Activated CD4-positive, CD25-positive, alpha-beta regulatory T cell treated with anti-CD3 and anti-CD28 coated beads, Interleukin-2, amount 50 U/mL, for 16 hours (primary cell): ENCODE data around the gene B3GNT4.
"Not testable (repeated sequence)": the region's sequence is repeated elsewhere in the genome, so short reads cannot be mapped to it uniquely, and the experiment has no call there.

Experiments
- DNase-seq: peaks from one replicate; pipeline ENCODE4 v3.0.0-alpha.2; 2020; ENCODE audit warnings: low read depth, low spot score

The B3GNT4 gene

DNA sequence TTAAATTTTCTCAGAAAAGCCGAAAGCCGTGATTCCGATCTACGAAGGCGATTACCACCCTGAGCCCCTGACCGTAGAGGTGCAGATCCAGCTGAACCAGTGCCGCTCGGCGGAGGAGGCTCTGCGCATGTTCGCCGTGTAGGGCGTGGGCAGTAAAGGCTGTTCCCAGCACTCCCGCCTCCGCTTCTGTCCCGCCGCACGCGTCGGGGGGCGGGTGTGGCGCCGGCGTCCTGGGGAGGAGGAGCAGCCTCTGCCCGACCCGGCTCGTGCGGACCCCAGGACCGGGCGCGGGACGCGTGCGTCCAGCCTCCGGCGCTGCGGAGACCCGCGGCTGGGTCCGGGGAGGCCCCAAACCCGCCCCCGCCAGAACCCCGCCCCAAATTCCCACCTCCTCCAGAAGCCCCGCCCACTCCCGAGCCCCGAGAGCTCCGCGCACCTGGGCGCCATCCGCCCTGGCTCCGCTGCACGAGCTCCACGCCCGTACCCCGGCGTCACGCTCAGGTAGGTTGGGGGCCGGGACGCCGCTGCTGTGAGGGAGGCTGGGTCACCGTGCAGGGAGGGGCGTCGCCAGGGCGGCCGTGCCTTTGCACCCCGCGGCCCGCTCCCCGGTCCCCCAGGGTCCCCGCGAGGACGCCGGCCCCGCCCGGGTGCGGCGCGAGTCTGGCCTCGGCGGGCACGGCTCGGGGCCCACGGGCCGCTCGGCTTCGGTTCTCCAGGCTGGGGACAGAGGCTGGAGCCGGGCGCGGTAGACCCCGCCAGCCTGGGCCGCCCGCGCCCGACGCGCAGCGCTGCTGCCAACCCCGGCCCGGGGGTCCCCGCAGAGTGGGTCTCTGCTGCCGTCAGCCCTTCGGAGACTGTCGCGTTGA, at the start of gene B3GNT4:
B3GNT4 (plus strand) TSS at position 409 of the 866 bp plus-strand sequence. CDS start 910 bp downstream, outside the sequence.
- no peak for DNase-seq

DNA sequence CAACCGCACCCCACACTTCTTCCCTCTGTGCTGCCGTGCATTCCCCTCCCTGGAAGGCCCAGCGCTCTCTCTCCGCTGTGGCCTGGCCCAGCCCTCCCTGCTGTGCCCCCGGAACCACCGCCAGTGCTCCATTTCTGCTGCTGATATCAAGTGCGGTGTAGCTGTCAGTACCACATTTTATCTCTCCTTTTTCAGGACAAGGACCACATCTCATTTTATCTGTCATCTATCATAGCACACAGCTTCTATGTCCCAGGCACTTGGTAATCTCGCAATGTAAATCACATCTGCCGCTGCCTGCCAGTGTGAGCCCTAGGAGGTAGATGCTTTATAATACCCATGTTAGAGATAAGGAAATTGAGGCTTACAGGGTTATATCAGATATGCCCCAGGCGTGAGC, 47.8 kb upstream of the B3GNT4 start:
- DNase-seq = no peak

GRCh38 chr12:122158700-122159285, 44.7 kb upstream of the B3GNT4 start:
- no peak for DNase-seq

DNA sequence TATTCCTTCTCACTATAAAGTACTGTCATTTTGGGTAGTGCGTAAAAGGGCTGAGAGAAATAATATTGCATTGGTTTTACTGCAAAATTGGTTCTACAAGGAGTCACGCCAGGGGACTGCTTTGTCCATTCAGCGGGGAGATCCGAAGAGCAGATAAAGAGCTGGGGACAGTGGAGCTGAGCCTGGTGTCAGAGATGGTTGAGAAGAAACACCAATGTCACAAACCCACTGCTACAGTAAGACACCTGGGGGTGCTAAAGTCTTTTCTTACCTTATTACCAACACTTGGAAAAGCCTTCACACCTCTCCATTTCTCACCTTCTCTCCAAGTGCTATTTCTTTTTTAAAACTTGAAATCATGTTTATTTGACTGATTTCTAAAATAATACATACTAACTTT, 43.6 kb upstream of the B3GNT4 start:
- no peak for DNase-seq

- no peak for DNase-seq
Measured at GRCh38 chr12:122160761-122161160, 42.7 kb upstream of the B3GNT4 start.

DNA sequence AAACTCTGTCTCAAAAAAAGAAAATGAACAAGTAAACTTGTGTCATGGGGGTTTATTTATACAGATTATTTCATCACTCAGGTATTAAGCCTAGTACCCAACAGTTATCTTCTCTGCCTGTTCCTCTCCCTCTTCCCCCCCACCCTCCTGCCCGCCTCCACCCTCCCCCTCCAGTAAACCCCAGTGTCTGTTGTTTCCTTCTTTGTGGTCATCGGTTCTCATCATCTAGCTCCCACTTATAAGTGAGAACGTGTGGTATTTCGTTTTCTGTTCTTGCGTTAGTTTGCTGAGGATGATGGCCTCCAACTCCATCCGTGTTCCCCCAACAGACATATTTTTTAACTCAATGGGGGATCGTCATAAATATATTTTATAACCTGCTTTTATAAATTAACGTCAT, 41.8 kb upstream of the B3GNT4 start:
- no peak for DNase-seq

DNA sequence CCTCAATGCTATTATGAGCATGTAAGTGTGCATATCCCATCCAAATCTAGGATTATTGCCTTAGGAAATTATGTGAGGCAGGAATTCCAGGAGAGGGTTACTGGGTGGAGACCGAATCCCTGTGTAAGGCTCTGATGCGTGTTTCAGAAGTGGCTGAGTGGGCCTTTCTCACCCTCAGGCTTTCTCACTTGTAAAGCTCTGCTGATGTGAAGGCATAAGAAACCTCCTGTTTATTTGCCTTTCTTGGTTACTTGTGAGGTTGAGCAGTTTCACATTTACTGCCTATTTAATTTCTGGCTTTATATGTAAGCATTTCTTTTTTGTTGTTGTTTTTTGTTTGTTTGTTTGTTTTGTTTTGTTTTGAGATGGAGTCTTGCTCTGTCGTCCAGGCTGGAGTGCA, 40.5 kb upstream of the B3GNT4 start:
- no peak for DNase-seq

GRCh38 chr12:122166422-122167349, 36.8 kb upstream of the B3GNT4 start:
- no peak for DNase-seq

DNA sequence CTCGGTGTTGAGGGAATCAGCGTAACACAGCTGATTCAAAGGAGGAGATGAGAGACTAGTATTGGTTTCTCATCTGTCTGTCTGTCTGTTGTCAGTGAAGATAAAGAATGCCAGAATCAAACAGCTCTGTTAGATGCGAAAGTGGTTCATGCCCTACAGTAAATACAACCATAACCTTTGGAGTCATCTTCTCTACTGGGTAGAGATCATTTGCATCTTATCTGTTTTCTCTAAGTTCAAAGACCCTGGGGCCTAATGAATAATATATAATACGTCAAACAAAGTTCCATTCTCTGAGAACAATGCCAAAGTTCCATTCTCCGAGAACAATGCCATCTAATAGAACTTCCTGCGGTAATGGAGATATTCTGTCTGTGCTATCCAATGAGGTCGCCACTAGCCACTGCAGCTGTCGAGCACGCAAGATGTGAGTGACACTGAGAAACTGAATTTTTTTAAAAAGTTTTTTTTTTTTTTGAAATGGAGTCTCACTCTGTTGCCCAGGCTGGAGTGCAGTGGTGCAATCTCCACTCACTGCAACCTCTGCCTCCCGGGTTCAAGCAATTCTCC, 36.1 kb upstream of the B3GNT4 start:
- DNase-seq = no peak

- DNase-seq = no peak
Measured at GRCh38 chr12:122168492-122168891, 35.0 kb upstream of the B3GNT4 start.

DNA sequence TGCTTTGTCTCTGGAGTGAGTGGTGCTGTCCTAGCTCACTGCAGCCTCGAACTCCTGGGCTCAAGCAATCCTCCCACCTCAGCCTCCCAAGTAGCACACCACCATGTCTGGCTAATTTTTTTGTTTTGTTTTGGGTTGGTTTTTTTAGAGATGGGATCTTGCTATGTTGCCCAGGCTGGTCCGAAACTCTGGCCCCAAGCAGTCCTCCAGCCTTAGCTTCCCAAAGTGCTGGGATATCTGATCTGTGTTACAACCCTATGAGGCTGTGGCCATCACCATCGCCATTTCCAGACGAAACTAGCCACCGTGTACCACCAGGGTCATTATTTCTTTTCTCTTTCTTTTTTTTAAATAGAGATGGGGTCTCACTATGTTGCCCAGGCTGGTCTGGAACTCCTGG, 32.1 kb upstream of the B3GNT4 start:
- DNase-seq = no peak

DNA sequence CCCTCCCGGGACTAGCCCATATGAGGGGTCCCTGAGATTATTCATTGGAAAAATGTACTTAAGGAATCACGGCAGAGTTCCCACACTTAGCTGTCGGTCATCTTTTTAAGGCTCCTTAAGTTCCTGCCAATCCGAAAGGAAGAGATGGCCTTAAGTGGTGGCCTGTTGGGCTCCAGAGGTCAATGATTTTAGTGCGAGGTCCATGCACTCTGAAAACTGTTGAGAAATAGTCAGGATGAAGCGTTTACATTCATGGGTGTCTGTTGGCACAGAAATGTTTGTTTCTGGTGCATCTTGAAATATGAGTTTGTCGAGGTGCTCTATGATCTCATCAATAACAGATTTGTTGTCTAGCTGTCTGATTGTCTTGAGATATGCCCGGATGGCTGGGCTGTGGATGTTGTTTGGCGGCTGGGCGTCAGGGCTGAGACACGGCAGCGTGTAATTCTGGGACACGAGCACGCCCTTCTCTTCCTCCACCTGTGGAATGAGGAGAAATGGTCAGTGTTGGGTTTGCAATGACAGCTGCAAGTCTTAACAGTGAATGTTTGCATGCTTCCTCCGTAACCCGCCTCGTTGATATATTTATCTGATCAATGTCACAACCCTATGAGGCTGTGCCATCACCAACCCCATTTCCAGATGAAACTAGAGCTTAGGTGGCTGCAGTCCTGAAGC, 31.1 kb upstream of the B3GNT4 start:
- DNase-seq = no peak

GRCh38 chr12:122174155-122174845, 29.2 kb upstream of the B3GNT4 start, which contains the start of gene IL31:
TSS of gene IL31 (minus strand) at chr12:122174221. CDS start at chr12:122174172, 49 bp downstream.
- no peak for DNase-seq

- DNase-seq = not testable (repeated sequence)
Measured at GRCh38 chr12:122176473-122176872, 27.0 kb upstream of the B3GNT4 start.

- DNase-seq = no peak
Measured at GRCh38 chr12:122182887-122183587, 20.5 kb upstream of the B3GNT4 start, which contains the start of gene LRRC43. TSS of gene LRRC43 (plus strand) at chr12:122183123. CDS start at chr12:122183145, 22 bp downstream.

- no peak for DNase-seq
Measured at GRCh38 chr12:122183588-122183940, 19.9 kb upstream of the B3GNT4 start.

GRCh38 chr12:122184517-122184916, 19.0 kb upstream of the B3GNT4 start:
- DNase-seq = no peak

- no peak for DNase-seq
Measured at GRCh38 chr12:122185079-122185478, 18.4 kb upstream of the B3GNT4 start.

- no peak for DNase-seq
Measured at GRCh38 chr12:122185494-122186082, 17.9 kb upstream of the B3GNT4 start.
